HuH-7 (cell line): ENCODE data around the gene ZNF385A.

Source experiments
- DNase-seq: peaks from one replicate; pipeline ENCODE4 v3.0.0; 2011; ENCODE audit warnings: low spot score

ZNF385A gene

DNA sequence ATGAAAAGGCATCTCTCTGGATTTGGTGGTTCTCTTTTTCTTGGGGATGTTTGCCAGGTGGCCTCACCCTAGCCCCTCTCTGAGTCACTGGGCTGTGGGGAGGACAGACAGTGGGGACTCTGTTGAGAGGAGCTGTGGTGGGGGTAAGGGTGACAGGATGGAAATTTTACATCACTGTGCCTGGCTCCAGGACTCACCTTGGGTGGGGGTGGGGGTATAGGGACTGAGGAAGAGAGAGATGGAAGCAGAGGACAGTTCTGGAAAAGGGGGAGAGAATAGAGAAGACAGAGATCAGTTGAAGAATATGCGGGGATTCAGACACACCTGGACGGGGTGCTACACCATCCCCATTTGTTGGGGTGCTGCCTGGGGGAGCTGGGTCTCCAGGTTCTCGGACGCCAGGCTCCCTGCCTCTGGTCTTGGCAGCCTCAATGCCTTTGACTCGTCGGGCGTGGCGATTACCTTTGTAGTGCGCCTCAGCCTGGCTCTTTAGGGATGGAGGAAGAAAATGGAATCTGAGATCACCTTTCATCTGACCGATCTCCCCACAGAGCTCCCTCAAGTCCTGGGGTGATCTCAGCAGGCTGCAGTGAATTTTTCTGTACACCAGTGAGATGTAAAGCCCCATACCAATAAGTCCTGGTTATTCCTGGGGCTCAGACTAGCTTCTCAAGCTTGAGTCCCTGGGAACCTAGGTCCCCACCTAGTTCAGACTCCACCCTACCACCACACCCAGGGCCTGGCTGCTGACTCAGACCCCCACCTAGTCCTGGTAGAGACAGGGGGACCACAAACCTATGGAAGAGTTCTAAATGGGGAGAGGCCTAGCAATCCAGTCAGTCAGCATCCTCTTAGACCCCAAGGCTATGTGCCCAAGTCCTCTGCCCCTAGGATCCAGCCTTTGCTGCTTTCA lies 10.6 kb downstream of the ZNF385A start:
- DNase-seq, result no peak

DNA sequence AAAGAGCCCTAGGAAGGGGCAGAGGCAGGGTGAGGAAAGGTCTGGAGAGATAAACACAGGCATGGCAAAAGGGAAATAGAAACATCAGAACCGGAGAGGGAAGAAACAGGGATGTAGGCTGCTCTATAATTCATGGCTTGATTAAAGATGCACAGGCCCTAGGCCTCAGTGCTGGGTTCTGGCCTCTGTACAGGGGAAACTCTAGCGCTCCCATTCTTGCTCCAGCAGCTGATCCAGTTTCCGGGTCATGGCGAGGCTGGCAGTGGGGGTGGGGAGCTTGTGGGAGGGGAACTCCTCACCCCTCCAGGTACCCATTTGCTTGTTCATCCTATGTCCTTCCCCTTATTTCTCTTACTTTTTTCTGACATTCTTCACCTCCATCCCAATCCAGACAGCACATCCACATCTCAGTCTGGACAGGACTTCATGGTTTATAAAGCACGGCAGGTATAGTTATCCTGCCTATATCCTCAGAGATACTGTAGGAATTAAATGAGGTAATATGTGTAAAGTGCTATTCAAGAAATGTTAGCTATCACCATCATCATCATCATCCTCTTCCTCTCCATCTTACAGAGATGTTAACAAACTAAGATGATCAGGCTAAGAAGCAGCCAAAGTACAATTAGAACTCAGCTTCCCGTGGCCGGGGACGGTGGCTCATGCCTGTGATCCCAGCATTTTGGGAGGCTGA lies 12.3 kb downstream of the ZNF385A start:
- no peak for DNase-seq

DNA sequence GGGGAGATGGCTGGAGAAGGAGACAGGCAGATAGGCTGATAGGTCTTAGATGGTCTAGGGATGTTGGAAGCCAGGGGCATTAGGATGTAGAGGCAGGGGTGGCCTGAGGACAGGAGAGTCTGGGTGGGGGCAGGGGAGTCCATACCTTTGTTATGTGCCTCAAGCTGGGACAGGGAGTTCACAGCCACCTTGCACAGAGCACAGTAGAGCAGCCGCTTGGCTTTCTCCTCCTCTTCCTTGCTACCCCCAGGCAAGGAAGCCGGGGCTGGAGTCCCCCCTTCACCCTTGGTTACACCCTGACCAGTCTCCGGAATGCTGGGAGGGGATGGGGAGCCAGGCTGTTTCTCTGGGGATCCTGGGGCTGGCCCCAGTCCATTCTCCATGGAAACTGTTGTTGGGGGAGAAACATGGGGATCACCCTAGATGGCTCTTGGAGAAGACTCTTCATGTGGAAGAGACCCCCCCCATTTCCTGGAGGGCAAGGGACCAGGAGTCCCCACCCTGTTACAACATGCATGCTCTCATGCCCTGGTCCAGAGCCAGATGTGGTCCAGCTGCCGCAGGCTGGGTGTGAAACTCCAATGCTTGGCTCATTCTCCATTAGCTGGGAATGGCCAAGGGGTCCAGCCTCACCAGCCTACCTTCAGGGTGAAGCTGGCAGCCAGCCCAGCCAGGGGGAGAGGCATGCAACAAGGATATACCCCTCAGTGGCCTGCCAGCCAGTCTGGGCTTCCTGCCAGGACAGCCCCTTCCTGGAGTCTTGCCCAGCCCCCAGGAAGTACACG lies 13.0 kb downstream of the ZNF385A start:
- DNase-seq, result no peak

DNA sequence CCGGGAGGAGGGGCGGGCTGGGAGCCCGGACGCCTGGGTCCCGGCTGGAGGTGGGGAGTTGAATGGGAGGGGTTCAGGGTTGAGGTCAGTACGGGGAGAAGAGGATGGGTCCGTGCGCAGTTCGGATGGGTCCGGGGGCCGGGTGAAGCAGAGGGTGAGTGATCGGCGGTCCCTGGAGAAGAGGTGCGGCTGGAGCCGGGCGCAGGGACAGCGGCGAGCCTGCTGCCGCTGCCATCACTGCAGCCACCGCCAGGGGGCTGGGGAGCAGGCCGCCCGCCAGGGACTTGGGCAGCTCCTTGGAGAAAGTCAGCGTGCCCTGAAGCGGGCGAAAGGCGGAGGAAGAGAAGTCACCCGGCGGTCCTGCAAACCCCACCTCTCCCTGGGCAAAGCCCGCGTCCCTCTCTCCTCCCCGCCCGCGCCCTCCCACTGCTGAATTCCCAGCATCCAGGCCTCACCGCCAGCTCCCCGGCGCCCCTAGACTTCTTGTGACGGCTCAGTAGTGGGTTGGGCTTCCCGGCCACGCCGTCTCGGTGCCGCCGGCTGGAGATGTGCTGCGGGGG lies 14.3 kb downstream of the ZNF385A start:
- DNase-seq, result peak; percentile 88

DNA sequence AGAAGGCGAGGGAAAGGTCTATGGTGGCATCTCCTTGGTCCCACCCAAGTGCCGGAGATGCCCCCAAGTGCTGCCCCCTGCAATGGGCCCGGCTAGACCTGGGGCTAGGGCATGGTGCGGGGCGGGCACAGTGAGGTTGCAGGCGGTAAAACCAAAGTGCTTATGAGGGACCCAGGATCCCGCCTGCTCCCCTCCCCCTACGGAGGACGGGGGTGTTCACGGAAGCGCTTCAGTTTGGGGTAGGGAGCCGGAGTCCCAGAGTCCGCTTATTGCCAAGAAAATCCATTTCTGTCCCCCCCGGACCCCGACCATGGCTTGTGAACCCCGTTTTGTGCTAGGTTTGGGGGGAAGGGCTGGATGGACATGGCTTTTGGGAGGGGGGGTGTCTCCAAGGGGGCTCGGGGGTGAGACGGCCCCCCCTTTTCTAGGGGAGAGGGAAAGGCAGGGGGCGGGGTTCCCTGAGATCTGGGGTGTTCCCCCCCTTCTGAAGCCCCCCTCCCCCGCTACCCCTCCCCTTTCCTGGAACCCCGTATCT lies 14.9 kb downstream of the ZNF385A start:
- no peak for DNase-seq

DNA sequence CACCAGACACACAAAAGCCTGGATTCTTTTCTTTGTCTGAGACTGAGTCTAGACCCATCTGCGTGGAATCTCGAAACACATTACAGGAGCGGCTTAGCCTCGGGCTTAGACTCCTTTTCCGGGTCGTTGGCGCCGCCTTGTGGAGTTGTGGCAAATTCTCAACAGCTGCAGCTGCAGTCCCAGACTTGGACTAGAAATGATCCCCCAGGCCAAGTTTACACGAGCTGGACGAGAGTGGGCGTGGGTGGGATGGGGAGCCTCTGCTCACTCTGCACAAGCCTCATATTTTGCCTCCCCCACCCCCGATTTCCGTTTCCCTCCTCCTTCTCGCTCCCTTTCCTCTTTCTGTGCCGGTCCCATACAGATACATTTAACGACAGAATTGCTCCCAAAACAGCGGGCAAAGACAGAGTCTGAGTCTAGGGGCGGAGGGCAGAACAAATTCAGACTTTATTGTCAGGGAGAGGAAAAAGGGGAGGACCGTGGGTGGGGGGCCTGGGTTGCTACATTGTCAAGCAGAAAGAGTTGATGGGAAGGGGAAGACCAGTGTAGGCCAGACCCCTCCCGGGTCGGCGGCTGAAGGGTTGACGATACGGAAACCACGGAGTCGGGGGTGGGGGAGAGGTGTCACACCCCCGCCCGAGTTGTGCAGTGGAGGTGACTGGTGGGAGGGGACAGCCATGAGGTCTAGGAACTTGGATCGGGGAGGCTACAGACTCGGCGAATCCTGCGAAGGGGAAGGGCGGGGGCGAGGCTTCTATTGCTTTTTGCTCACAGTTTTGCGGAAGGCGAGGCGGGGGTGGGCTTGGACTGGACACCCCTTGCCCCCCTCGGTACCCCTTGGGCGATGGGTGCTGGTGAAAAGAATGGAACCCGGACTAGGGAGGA lies 15.6 kb downstream of the ZNF385A start:
- peak; percentile 84 for DNase-seq

DNA sequence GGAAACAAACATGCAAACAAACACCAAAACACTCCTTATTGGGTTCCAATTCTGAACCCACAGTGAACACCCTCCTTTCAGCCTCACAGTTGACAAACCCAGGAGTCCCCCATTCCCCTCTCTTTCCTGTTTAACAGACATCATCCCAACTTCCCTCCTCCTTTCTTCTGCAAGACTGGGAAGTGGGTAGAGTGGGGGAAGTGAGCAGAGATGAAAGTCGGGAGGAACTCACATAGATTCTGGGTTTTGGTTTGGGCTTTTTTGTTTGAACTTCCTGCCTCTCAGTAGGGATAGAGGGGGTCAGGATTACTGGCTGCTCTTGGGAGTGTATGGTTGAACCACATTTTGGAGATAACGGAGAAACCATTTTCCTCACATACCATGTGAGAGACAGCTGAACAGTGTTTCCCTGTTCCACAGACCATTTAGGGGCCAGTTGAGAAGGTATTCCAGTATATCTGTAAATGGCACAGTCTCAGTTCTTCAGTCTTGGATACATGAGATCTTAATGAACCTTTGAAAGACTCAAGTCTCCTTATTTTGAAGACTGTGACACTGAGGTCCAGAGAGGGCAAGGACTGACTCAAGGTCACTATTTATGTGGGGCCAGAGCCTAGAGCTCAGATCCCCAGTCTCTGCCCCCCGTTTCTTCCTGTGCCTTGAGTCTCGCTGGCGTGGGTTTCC lies 16.4 kb downstream of the ZNF385A start:
- DNase-seq, result no peak

DNA sequence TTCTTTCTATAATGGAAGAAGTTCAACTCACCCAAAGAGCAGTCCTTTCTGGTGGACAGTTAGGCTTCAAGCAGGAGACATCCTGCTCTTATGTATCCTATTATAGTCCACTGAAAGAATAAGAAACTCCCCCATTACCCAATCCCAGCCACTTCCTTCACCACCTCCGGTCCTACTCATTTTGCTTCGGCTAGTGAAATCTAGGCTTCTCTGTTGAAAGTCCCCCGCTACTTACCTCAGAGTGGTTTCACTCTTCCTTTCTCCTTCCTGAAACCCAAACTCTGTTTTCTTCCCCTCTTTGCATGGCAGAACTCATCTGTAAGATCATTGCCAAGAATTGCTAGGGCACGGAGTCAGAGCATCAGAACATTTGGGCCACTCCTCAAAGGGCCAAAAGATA lies 20.1 kb downstream of the ZNF385A start, which contains the start of gene GPR84:
GPR84 (minus strand) TSS at position 74 of the 400 bp plus-strand sequence. CDS start 635 bp downstream, outside the sequence.
- no peak for DNase-seq

DNA sequence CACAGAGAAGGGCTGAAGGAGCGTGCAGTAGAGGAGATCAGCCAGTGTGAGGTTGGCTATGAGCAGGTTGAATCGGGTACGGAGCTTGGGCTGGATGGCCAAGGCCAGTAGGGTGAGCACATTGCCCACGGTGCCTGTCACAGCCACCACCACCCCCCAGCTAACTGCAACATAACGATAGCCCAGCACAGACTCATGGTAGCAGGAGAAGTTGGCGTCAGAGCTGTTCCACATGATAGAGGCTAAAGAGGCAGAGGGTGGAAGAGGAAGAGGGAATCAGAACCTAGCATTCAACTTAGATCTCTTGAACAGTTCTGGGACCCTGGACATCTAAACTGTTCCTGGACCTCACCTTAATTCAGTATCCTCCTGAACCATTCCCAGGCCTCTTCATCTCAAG lies 20.9 kb downstream of the ZNF385A start:
- no peak for DNase-seq

DNA sequence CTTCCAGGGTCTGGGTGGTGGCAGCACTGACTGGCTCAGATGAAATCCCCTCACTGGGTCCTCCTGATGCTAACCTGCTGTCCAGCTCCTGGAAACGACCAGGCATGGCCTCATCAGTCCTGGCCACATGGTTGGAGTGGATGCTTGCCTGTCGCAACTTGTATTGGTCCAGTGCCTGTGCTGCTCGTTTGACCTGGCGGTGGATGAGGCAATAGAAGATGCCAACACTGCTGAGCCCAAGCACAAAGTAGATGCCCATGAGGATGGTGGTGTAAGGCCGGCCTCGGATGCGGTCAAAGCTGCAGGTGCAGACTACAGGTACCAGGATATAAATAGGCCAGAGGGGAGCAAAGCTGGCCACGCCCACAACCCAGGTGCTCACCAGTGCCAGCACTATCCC lies 21.5 kb downstream of the ZNF385A start:
- DNase-seq, result no peak

DNA sequence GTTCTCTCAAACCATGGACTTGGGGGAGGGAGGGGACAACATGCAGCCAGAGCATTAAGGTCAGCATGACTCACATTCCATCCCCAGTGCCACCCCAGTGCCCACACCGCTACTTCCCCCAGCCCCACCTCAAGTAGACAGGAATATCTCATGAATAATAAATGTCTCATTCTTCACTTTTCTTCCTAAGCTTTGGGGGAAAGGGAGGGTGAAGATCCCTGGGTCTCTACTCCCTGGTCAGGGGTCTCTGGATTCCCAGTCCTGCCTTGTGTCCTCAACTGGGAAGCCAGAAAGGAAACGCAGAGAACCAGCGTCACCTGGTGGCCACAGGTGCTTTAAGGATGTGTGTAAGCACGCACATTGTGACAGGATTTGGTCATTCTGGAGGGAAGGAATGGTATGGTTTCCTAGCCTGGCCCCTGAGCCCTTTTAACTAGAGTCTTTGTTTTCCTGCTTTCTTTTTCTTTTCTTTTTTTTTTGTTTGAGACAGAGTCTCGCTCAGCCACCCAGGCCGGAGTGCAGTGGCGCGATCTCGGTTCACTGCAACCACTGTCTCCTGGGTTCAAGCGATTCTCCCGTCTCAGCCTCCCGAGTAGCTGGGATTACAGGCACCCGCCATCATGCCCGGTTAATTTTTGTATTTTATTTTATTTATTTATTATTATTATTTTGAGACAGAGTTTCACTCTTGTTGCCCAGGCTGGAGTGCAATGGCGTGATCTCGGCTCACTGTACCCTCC lies 23.6 kb downstream of the ZNF385A start:
- DNase-seq, result peak; percentile 70

DNA sequence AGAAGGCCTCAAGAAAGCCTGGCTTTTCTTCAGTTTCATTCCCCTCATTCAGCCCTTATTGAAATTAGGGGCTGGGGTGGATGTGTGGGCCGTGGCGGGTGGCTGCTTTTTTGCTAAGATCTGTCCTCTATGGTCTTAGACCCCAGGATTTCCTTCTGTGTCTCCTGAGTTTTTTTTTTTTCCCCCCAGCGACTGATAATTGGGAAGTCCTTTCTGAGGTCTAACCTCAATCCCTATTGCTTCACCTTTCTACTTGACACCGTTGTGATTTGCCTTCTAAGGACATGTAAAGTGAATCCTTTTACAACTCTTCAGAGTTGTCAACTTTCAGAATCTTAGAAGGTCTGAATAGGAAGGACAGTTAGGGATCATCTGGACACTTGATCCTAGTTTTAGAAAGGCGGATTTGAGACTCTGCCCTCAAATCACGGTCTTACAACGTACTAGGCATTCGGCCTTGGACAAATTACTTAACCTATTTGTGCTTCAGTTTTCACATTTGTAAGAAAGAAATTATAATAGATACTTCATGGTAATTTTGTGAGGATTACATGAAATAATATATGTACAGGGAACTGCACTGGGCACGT lies 24.7 kb downstream of the ZNF385A start:
- DNase-seq, result no peak

DNA sequence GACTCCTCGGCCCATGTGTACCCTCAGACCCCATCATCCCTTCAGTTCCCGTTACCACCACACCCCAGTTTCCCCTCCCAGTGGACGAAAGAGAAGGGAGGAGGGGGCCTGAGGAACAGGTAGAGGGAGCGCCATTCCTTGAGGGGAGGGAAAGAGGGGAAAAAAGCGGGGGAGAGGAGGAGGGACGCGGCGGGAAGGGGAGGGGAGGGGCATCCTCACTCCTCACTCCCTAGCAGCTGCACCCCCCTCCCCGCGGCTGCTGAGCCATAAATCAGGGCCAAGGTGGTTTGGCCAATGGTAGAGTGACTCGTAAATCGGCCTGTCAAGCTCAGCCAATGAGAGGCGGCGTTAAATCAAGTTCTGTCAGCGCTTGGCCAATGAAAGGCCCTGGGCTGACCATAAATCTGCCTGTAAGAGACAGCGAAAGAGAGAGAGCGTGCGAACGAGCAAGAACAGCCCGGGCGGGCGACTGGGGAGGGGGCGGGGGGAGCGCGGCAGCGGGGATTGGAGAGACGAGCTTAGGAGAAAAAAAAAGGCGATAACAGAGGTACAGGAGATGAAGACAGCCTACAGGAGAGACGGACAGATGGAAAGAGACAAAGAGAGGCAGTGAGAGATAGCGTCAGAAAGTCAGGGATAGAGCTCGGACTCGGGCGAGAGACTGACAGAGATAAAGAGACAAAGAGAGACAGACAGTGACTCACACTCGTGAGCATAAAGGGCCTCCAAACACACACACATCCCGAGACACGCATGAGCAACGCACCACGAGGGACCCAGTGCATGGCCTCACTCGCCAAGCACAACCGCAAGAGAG lies 25.4 kb downstream of the ZNF385A start:
- peak; percentile 95 for DNase-seq

DNA sequence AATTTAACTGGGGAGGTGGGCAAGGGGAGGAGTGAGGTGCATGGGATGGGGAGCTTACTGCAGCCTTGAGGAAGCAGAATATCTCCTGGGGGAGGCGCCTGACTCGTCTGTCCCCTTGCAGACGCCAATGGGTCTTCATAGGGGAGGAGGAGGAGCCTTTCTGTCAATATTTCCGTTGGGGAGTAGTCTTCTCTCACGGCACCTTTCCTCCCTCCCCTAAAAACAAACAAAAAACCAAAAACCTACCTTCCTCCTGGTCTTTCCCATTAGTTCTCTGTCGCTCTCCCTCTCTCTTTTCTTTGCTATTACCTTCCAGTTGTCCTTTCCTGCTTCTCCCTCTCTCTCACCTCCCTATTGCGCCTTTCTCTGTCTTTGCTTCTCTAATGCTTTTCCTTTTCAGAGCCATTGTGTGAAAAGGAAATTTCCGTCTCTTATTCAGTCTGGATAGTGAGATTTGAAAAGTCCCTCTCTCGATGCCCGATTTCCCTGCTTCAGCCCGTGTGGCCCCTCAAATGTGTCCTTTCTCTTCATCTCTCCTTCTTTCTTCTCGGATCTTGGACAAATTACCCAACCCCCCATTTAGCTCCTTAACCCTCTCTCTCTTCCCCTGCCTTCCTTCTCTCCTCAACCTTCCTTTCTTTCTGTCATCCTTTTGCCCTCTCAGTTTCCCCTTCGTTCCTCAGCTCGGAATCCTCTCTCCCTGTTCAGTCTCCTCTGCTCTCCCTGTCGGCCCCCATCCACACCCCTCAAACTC lies 26.2 kb downstream of the ZNF385A start:
- no peak for DNase-seq

DNA sequence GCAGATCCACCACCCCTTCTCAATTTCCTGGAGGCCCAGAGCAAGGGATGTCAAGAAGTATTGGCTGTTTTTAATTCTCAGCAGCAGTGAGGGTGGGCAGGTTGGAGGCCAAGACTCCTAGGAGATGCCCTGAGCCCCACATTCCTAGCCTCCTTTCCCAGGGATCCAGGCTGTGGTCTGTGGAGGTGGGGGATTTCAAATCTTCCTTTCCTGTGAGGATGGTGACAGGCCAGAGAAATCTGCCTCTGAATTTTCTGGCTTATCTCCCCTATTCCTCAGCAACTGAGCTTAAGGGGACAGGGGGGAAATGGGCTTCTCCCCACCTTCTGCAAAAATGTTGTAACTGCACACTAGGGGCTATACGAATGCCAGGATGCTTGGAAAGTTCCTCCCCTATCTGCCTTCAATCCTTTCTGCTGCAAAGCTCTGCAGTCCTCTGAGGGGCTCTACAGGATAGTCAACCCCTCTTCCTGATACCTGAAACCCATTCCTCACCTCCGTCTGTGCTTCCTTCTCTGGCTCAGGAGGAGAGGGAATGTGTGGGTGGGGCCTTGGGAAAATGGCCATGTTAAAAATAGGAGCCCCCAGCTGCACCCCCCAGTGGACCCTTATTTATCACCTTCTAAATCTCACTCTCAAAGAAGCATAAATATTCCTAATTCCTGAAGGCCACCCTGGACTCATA lies 26.9 kb downstream of the ZNF385A start:
- DNase-seq, result no peak

DNA sequence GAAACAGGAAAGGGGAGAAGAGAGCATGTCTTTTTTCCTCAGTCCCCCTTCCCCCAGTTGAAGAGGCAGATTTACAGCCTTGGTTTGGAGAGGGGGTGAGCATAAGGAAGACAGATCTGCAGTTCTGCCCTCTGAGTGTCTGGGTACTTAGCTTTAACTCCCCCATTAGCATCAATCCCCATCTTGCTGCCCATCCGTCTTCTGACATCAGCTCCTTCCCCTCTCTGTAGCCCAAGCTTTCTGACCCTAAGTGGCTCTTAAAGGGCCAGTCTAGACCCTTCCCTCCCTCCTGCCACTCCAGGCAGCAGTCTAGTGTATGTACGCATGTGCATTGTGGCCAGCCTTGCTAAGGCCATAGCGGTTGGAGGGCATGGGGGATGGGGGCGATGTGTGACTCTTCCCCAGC lies 27.6 kb downstream of the ZNF385A start:
- no peak for DNase-seq

DNA sequence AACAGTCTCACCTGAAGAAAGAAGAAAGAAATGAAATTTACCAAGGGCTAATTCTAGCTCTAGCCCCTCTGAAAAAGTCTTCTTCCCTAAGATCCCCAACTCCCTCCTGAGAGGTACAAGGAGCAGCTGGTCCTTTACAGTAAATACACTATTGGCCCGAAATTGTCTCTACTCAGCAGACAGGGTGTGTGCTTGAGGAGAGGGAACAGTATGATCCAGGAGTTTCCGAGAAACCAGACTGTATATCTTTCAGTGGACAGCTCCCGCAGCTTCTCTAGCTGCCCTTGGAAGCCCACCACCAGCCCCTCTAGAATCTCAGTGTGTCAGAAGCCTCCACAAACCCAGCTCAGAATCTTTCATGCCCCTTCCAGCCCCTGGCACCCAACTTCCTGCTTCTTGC lies 28.3 kb downstream of the ZNF385A start:
- DNase-seq, result no peak
